ENCODE data around the gene SIDT1.

SIDT1 gene

DNA sequence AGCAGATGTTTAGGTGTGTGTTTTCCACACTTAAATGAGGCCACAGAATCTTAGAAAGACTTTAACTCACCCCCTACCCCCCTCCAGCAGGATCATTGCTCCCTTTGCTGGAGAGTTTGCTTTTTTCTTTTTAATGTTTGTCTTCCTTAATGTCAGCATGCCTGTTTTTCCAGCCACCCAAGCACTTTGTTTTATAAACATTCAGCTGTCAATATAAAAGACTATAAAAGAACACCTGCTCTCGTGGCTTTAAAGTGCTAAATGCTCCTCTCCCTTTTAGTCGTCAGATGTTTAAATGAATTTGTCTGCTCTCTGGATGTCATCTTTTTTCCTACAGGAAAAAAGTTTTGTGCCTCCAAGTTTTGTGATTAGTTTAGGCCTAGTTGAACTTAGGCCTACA lies 61.7 kb downstream of the SIDT1 start:
- TF ChIP-seq GATA1 (IDR thresholded peaks at IDR 0.05; ENCODE audit: low read depth, low read length) (no peak), POLR2A (IDR thresholded peaks at IDR 0.05; ENCODE audit: low read length) (no peak)

DNA sequence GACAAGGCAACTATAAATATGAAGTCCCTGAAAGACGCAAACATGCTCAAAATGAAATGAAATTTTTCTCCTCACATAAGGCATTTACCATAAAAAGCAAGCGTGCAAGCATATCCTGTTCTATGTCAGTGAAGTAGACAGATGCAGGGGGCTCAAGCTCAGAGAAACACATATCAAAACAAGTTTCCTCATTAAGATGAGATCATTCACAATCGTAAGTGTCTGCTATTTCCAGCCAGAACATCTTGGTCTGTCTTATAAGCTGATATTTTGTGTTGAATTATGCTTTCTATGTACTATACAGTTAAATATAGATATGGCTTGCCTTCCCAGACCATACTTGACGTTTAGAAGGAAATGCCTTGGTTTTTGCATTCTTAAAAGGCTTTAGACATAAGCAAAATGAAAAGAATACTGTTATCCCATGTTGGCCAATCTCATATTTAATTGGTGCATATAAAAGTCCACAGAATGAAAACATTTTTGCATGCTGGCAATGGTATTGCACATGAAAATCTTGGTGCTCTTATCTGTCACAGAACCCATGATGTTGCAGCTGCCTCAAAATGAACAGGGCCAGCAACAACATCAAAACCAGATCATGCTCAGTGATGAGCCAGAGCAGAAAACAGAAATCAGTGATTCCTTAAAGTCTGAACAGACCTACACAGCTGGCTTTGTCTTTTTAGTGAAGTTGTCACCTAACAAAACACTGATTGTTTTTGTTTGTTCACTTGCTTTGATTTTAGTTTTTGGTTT lies 65.4 kb downstream of the SIDT1 start:
- TF ChIP-seq GATA1 (IDR thresholded peaks at IDR 0.05; ENCODE audit: low read depth, low read length) (no peak), POLR2A (IDR thresholded peaks at IDR 0.05; ENCODE audit: low read length) (no peak)

More for the DNA sequence above, 61.7 kb downstream of the SIDT1 start:
- no peak for DNase-seq

DNA sequence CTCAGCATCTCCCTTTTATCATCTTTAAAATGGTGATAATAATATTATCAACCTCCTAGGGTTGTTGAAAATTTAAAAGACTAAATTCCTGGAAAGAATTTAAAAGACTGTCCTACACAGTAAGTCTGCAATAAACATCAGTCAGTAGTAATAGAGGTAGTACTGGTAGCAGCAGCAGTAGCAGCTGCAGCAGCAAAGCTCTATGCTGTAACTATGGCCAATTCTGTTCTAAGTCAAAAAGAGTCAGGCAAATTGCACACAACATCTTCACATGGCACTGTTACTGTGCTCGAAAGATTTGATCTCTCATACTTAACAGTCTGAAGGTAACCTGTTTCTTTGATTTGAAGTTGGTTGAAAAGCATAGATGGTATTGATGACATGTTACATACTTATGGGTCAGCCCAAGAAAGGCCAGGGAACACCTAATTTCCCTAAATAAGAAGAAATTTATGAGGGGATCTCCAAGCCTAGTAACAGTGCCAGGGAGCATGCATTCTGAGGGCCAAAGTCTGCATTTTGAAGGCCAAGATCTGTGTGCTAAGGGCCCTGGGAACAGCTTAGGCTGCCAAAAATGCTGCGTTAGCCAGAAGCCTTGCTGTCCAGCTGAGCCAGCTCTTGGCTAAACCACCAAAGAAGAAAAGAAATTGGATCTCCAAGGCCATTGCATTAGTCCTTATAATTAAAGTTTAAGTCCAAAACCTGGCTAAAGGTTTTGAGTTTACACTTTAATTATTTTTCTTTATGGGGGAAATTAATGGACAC lies 68.2 kb downstream of the SIDT1 start:
- TF ChIP-seq GATA1 (IDR thresholded peaks at IDR 0.05; ENCODE audit: low read depth, low read length) (no peak), POLR2A (IDR thresholded peaks at IDR 0.05; ENCODE audit: low read length) (no peak)
- no peak for DNase-seq

More for the DNA sequence above, 65.4 kb downstream of the SIDT1 start:
- DNase-seq = no peak

DNA sequence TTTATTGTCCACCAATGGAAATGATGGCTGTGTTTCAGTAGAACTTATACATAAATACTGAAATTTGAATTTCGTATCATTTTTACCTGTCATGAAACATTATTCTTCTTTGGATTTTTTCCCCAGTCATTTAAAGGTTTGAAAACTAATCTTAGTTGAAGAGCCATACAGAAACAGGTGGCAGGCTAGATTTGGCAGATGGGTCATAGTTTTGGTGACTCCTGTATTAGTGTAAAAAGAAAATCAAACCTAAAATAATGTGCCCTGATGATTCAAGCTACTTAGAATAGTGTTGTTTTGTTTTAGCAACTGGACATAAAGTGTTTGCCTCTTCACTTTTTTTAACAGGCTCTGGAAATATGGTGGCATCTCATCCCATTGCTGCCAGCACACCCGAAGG lies 68.9 kb downstream of the SIDT1 start:
- TF ChIP-seq GATA1 (IDR thresholded peaks at IDR 0.05; ENCODE audit: low read depth, low read length) (no peak), POLR2A (IDR thresholded peaks at IDR 0.05; ENCODE audit: low read length) (no peak)

DNA sequence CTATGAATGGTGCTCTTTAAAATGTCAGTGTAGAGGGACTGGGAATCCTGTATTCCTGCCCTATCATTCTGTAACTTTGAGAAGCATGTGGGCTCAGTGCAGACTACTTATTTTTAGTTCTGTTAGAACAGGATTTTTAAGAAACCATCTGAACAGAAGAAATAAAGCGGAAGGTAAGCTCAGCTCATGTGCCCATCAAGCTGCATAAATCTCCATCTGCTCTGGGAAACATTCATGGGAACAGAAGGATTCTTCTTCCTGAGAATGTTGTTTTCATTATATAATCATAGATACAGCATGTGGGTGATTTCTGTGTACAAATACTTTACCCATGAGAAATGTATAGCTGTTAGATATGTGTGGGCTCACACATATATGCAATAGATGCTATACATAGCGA lies 69.9 kb downstream of the SIDT1 start:
- DNase-seq = no peak
- TF ChIP-seq GATA1 (IDR thresholded peaks at IDR 0.05; ENCODE audit: low read depth, low read length) (no peak), POLR2A (IDR thresholded peaks at IDR 0.05; ENCODE audit: low read length) (no peak)

More for the DNA sequence above, 68.9 kb downstream of the SIDT1 start:
- no peak for DNase-seq

DNA sequence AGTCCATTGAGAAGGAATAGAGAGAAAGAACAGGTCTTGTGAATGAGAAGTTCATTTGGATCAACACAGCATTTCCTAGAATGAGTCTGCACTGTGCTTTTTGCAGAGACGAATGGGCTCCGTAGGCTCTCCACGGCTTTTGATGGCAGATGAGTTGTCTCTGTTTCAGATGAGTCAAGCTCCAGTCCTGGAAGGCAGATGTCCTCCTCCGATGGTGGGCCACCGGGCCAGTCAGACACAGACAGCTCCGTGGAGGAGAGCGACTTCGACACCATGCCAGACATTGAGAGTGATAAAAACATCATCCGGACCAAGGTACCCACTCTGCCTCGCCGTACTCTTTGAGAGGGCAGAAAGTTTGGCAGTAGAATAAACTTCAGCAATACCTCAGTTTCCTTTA lies 70.5 kb downstream of the SIDT1 start:
- TF ChIP-seq POLR2A (IDR thresholded peaks at IDR 0.05; ENCODE audit: low read length) (no peak), GATA1 (IDR thresholded peaks at IDR 0.05; ENCODE audit: low read depth, low read length) (no peak)

DNA sequence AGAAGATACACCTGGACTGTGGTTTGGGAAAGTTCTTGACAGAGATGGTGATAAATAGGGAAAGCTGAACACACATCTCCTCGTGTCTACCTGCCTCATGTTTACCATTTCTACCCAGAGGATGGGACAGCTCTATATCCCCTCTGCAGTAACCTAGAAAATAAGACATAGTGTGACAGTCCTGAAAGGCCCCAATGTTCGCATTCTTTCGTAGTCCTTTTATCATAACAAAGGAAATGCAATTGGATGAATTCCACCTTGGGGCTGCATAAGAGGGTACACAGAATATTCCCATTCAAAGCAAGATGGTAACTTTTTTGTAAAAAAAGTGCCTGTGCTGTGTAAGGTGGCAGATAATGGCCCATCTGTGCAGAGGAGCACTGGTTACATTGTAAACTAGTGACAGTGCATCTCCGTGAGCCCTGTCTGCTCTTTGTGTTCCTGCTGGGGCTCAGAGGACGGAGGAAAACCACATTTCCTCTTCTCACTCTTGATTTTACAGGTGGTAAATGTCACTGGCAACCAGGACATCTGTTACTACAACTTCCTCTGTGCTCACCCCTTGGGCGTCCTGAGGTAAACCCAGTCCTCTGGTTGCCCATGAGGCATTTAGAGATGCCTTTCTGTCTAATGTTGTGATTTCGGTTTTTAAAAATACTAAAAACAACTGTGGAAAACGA lies 74.3 kb downstream of the SIDT1 start:
- no peak for DNase-seq
- TF ChIP-seq POLR2A (IDR thresholded peaks at IDR 0.05; ENCODE audit: low read length) (no peak), GATA1 (IDR thresholded peaks at IDR 0.05; ENCODE audit: low read depth, low read length) (no peak)

More for the DNA sequence above, 70.5 kb downstream of the SIDT1 start:
- DNase-seq = peak in 1 of 2 experiments; percentile 2

DNA sequence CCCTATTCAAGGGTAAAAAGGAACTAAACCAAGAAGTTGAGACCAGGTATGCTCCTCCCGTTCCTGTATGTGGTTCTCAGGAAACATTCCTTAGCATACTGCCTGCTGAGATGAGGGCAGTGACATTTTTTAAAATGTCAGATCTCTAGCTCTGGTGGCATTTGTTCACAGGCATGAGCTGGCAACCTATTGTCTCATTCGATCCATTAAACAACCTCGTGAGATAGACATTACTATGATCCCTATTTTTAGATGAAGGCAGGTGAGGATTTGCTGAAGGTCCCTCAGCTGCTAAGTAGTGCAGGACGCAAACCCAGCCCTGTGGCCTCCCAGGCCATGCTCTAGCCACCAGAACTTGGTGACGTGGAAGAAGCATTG lies 74.9 kb downstream of the SIDT1 start:
- no peak for DNase-seq

DNA sequence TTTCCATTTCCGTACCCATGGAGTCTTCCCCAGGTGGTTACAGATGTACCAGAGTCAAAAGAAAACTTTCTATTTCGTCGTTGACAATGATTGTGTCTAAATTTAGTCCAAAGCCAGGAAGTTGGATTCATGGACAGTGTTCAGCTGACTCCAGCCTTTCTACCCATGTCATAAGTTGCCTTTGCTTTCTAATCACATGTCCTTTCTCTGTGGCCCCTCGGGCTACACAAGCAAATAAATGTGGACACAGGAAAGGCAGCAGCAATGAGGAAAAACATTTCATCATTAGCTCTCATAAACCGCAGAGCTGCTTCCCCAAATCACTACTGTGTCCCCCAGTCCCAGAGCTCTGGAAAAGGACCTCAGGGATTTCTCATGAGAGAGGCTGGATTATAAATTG lies 82.0 kb downstream of the SIDT1 start:
- DNase-seq = no peak
- TF ChIP-seq POLR2A (IDR thresholded peaks at IDR 0.05; ENCODE audit: low read length) (no peak), GATA1 (IDR thresholded peaks at IDR 0.05; ENCODE audit: low read depth, low read length) (no peak)

More for the DNA sequence above, 74.9 kb downstream of the SIDT1 start:
- no peak for TF ChIP-seq GATA1 (IDR thresholded peaks at IDR 0.05; ENCODE audit: low read depth, low read length)
- TF ChIP-seq POLR2A (IDR thresholded peaks at IDR 0.05; ENCODE audit: low read length) = no peak

DNA sequence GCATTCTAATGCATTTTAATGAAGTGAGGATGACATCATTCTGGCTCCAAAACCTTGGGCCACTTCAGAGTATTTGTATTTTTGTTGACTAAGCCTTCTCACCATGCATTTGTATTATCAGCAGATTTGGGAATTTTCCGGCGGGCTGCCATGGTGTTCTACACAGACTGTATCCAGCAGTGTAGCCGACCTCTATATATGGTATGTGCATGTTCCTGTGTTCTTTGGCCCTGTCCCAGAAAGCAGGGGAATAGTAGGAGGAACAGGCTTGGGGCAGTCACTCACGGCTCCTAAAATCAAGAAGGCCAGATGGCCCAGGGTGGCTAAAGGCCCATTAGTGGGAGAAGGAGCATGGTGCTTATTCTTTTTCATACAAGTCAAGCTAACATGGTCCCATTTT lies 83.6 kb downstream of the SIDT1 start:
- no peak for DNase-seq
- no peak for TF ChIP-seq POLR2A (IDR thresholded peaks at IDR 0.05; ENCODE audit: low read length)
- no peak for TF ChIP-seq GATA1 (IDR thresholded peaks at IDR 0.05; ENCODE audit: low read depth, low read length)

DNA sequence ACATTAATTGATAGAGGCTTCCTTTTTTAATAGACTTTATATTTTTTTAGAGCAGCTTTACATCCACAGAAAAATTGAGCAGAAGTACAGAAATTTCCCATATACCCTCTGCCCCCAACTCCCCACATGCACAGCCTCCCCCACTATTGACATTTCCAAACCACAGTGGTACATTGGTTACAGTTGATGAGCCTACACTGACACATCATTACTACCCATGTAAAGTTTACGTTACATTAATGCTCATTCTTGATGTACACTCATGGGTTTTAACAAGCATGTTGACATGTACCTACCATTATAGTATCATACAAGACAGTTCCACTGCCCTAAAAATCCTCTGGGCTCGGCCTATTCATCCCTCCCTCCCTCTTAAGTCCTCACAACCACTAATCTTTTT lies 85.4 kb downstream of the SIDT1 start:
- no peak for DNase-seq
- no peak for TF ChIP-seq POLR2A (IDR thresholded peaks at IDR 0.05; ENCODE audit: low read length)
- no peak for TF ChIP-seq GATA1 (IDR thresholded peaks at IDR 0.05; ENCODE audit: low read depth, low read length)

DNA sequence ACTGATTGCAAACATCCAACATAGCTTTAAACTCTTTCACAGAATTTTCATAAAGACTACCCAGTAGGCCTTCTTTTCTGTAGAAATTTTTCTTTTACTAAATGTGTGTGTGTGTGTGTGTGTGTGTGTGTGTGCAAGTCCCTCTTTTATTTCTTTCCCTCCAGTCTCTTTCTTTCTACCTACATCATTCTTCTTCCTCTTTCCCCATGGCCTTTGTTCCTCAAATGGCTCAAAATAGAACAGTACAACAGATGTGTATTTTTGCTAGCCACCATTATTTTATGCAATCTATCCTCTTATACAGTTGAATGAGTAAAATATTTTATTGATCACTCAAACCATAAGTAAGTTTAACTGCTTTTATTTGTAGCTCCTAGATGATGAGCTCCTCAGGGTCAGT lies 87.7 kb downstream of the SIDT1 start:
- DNase-seq = no peak
- TF ChIP-seq GATA1 (IDR thresholded peaks at IDR 0.05; ENCODE audit: low read depth, low read length) = no peak
- TF ChIP-seq POLR2A (IDR thresholded peaks at IDR 0.05; ENCODE audit: low read length) = no peak

DNA sequence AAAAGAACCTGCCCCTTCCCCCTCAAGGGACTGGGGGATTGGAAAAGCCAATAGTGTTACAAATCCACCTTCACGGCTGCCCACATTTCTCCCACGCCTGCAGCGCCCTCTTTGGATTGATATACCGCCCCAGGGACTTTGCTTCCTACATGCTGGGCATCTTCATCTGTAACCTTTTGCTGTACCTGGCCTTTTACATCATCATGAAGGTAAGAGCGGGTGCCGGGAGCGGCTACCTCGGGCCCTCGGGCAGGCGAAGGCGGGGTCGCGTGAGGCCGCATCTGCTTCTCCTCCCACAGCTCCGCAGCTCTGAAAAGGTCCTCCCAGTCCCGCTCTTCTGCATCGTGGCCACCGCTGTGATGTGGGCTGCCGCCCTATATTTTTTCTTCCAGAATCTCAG lies 91.0 kb downstream of the SIDT1 start:
- no peak for DNase-seq
- TF ChIP-seq GATA1 (IDR thresholded peaks at IDR 0.05; ENCODE audit: low read depth, low read length) (no peak), POLR2A (IDR thresholded peaks at IDR 0.05; ENCODE audit: low read length) (no peak)

DNA sequence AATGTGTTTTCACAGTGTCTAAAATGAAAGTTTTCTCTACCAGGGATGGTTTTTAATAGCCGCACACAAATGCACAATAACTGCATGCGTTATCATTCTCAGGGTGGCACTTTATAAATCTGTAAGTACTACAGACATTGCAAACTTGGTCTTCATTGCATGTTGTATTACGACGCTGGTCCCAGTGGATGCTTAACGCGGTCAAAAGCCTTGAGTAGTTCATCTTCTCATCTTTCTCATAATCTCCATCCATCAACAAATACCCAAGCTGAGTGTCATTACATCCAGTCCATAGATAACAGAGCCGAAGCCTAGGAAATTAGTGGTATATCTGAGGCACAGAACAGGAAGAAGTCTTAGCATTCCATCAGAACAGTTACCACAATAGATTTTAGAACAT lies 91.5 kb downstream of the SIDT1 start:
- no peak for TF ChIP-seq GATA1 (IDR thresholded peaks at IDR 0.05; ENCODE audit: low read depth, low read length)
- TF ChIP-seq POLR2A (IDR thresholded peaks at IDR 0.05; ENCODE audit: low read length) = no peak
- no peak for DNase-seq

All from erythroblast (primary cell).